Stimulated activated naive CD8-positive, alpha-beta T cell treated with anti-CD3 and anti-CD28 coated beads, Interleukin-15, Interleukin-2, amounts not matched to agents 100 ng/mL and 50 ng/mL, for 24 hours (primary cell): ENCODE measurements around the gene RND2.
"Not testable (repeated sequence)": the region's sequence is repeated elsewhere in the genome, so short reads cannot be mapped to it uniquely, and the experiment has no call there.

Experiments used
- H3K27ac Mint-ChIP-seq: one replicate; pipeline ENCODE4 v1.8.0; 2021; ENCODE audit warnings: mild to moderate bottlenecking, mixed read lengths
- H3K27me3 Mint-ChIP-seq: one replicate; pipeline ENCODE4 v1.8.0; 2021; ENCODE audit warnings: mixed read lengths
- H3K36me3 Mint-ChIP-seq: one replicate; pipeline ENCODE4 v1.8.0; 2021; ENCODE audit warnings: low read depth, mixed read lengths
- H3K4me1 Mint-ChIP-seq: one replicate; pipeline ENCODE4 v1.8.0; 2021; ENCODE audit warnings: low read depth, mixed read lengths
- H3K4me3 Mint-ChIP-seq: one replicate; pipeline ENCODE4 v1.8.0; 2021; ENCODE audit warnings: mild to moderate bottlenecking, mixed read lengths
- H3K9me3 Mint-ChIP-seq: one replicate; pipeline ENCODE4 v1.8.0; 2021; ENCODE audit warnings: mixed read lengths

The RND2 gene

GRCh38 chr17:43030137-43030767 is 5.2 kb downstream of the RND2 start:
- Mint-ChIP-seq H3K27ac (no peak overlapping the region), H3K9me3 (no peaks in the 10 kb centered on the region), H3K4me1 (no peaks in the 10 kb centered on the region), H3K27me3 (no peaks in the 10 kb centered on the region), H3K4me3 (no peak overlapping the region), H3K36me3 (no peaks in the 10 kb centered on the region)

- Mint-ChIP-seq H3K27ac (no peak overlapping the region), H3K4me1 (no peaks in the 10 kb centered on the region), H3K27me3 (no peaks in the 10 kb centered on the region), H3K36me3 (no peaks in the 10 kb centered on the region), H3K4me3 (no peak overlapping the region), H3K9me3 (no peaks in the 10 kb centered on the region)
These were observed 6.6 kb downstream of the RND2 start for GRCh38 chr17:43031666-43032065.

DNA sequence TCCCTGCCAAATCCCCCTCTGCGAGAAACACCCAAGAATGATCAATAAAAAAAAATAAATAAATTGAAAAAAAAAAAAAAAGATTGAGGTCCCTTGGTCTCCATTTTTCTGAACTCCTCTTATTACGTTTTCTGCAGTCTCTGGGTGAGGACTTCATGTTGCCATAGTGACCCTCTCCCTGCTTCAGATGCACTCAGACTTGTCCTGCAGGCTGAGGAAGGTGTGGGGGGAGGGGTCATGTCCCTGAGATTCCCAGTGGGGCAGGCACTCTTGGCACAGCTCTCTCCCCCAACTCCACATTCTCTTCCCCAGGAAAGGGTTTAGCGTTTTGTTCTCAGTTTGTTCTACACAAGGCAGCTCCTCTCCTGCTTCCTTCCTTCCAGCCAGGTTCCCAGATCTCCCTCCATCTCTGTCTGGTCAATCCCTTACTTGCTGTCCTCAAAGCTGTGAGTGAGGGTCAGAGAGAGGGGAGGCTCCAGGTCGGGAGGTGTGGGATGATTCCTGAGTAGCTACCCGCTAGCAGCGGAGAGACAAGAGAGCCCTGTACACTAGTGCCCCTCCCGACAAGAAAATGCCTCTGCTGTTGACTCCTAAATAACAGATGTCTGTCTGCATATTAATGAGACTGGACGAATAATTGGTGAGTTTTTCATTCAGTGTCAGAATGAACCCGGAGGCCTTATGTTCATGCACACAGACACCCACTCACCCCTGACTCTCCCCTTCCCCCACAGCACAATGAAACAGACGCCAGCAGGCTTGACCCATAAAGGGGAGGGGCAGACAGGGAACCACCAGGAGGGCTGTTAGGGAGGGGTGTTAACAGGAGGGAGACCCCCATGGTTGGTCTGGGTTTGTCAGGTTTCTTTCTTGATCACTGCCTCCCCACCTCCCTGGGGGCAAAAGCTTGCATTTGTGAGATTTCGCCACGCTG is 9.2 kb downstream of the RND2 start:
- H3K27ac Mint-ChIP-seq = no peak overlapping the region

GRCh38 chr17:43034894-43035293 is 9.9 kb downstream of the RND2 start:
- Mint-ChIP-seq H3K4me1 (no peaks in the 10 kb centered on the region), H3K4me3 (no peak overlapping the region), H3K9me3 (no peaks in the 10 kb centered on the region), H3K27me3 (no peaks in the 10 kb centered on the region), H3K36me3 (no peaks in the 10 kb centered on the region), H3K27ac (no peak overlapping the region)

More for the DNA sequence above, 9.2 kb downstream of the RND2 start:
- no peaks in the 10 kb centered on the region for H3K9me3 Mint-ChIP-seq
- no peaks in the 10 kb centered on the region for H3K4me1 Mint-ChIP-seq
- no peaks in the 10 kb centered on the region for H3K36me3 Mint-ChIP-seq
- no peaks in the 10 kb centered on the region for H3K27me3 Mint-ChIP-seq
- H3K4me3 Mint-ChIP-seq = no peak overlapping the region

- H3K4me3 Mint-ChIP-seq = no peak overlapping the region
- no peak overlapping the region for H3K27ac Mint-ChIP-seq
- H3K36me3 Mint-ChIP-seq = peaks cover 17% of the 10 kb centered on the region
- H3K27me3 Mint-ChIP-seq = no peaks in the 10 kb centered on the region
- no peaks in the 10 kb centered on the region for H3K4me1 Mint-ChIP-seq
- H3K9me3 Mint-ChIP-seq = no peaks in the 10 kb centered on the region
These were observed 14.6 kb downstream of the RND2 start for GRCh38 chr17:43039646-43040045.

DNA sequence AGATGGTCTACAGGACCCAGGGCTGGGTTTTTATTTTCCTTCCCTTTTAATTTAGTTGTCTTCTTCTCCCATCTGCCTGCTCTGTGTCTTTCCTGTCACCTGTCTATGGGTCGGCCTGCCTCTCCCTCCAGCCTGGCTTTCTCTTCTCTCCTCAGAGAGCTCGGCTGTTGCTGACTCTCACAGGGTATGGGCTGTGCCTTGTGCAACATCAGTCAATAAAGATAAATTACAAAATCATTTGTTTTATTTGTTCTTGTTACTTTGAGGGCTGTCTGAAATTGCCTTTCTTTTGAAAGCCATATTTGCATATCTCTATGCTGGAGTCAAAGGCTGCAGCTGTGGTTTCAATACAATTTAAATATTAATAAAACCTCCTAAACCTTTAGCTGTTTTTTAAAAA is 15.6 kb downstream of the RND2 start:
- Mint-ChIP-seq H3K4me3 (no peak overlapping the region), H3K27ac (no peak overlapping the region), H3K27me3 (no peaks in the 10 kb centered on the region), H3K36me3 (peaks cover 27% of the 10 kb centered on the region), H3K4me1 (no peaks in the 10 kb centered on the region), H3K9me3 (no peaks in the 10 kb centered on the region)

DNA sequence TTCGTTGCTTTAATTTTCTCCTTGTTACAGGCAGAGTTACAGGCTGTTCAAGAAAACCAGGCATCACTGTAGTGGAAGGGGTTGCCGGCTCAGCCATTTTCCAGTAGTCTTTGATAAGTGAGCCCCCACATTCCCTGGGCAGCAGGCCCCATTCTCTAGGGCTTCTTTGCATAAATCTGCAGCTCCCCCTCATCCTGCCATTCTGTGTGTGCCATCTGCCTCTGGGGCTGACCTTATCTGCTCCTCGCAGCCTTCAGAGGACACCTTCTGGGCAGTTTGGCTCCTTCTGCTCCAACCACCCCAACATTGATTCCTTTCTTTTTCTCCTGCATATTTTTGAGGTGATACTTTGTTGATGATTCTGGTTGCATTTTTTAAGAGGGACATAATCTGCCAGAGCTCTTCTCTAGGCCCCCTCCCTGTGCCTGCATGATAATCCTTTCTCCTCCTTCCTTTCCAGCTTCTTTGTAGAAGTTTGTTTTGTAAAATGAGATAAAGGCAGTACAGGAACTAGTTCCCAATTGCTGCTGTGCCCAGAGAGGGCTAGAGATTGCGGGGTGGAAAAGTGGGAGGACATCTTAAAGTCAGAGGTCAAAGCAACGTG is 17.1 kb downstream of the RND2 start:
- H3K4me3 Mint-ChIP-seq = no peak overlapping the region
- no peaks in the 10 kb centered on the region for H3K4me1 Mint-ChIP-seq
- no peaks in the 10 kb centered on the region for H3K9me3 Mint-ChIP-seq
- H3K27ac Mint-ChIP-seq = no peak overlapping the region
- H3K27me3 Mint-ChIP-seq = no peaks in the 10 kb centered on the region
- H3K36me3 Mint-ChIP-seq = peaks cover 33% of the 10 kb centered on the region

DNA sequence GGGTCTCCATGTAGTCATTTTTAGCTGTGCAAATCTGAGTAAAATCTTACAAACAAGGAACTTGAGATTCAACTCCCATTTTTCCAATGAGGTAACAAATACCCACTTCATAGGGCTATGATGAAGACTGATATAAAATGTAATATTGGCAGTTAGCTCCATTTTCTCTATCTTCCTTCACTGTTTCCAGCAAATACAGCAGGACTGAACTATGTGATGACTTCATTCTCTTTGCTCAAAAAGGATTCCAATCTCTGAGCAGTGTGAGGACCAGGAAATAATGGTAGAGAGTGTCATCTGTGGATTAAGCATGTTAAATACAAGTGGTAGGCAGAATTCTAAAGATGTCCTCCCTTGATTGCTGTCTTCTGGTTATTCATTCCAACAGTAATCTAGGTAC is 18.3 kb downstream of the RND2 start:
- H3K36me3 Mint-ChIP-seq = peaks cover 42% of the 10 kb centered on the region
- no peaks in the 10 kb centered on the region for H3K4me1 Mint-ChIP-seq
- no peaks in the 10 kb centered on the region for H3K9me3 Mint-ChIP-seq
- no peak overlapping the region for H3K27ac Mint-ChIP-seq
- no peaks in the 10 kb centered on the region for H3K27me3 Mint-ChIP-seq
- no peak overlapping the region for H3K4me3 Mint-ChIP-seq

- Mint-ChIP-seq H3K4me1 (no peaks in the 10 kb centered on the region), H3K36me3 (peaks cover 49% of the 10 kb centered on the region), H3K27ac (no peak overlapping the region), H3K4me3 (no peak overlapping the region), H3K9me3 (no peaks in the 10 kb centered on the region), H3K27me3 (no peaks in the 10 kb centered on the region)
These were observed 19.0 kb downstream of the RND2 start for GRCh38 chr17:43044024-43044423.

DNA sequence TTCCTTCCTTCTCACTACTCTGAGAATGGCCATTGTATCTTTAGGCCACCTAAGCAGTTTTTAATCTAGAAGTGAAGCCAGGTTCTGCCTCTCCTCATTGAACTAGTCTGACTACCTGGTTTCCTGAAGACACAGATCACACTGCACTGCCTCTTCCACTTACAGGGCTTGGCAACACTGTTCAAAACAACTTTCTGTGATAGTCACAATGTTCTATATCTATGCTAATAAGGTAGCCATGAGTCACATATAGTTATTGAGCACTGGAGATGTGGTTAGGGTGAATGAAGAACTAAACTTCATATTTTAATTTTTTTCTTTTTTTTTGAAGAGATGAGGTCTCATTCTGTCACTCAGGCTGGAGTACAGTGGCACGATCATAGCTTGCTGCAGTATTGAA is 26.9 kb downstream of the RND2 start:
- no peaks in the 10 kb centered on the region for H3K27me3 Mint-ChIP-seq
- H3K27ac Mint-ChIP-seq = no peak overlapping the region
- no peaks in the 10 kb centered on the region for H3K4me1 Mint-ChIP-seq
- H3K9me3 Mint-ChIP-seq = no peaks in the 10 kb centered on the region
- peaks cover 78% of the 10 kb centered on the region for H3K36me3 Mint-ChIP-seq
- H3K4me3 Mint-ChIP-seq = no peak overlapping the region

- peaks cover 70% of the 10 kb centered on the region for H3K36me3 Mint-ChIP-seq
- H3K9me3 Mint-ChIP-seq = not testable (repeated sequence)
These were observed 28.0 kb downstream of the RND2 start for GRCh38 chr17:43053008-43053407.

GRCh38 chr17:43056051-43056450 is 31.0 kb downstream of the RND2 start:
- no peaks in the 10 kb centered on the region for H3K27me3 Mint-ChIP-seq
- H3K4me1 Mint-ChIP-seq = no peaks in the 10 kb centered on the region
- no peak overlapping the region for H3K27ac Mint-ChIP-seq
- H3K36me3 Mint-ChIP-seq = peaks cover 62% of the 10 kb centered on the region
- no peak overlapping the region for H3K4me3 Mint-ChIP-seq
- no peaks in the 10 kb centered on the region for H3K9me3 Mint-ChIP-seq

More at GRCh38 chr17:43053008-43053407, 28.0 kb downstream of the RND2 start:
- not testable (repeated sequence) for H3K27me3 Mint-ChIP-seq, H3K4me1 Mint-ChIP-seq, H3K4me3 Mint-ChIP-seq, H3K27ac Mint-ChIP-seq

GRCh38 chr17:43062984-43063638 is 38.1 kb downstream of the RND2 start:
- Mint-ChIP-seq H3K9me3 (no peaks in the 10 kb centered on the region), H3K27ac (no peak overlapping the region), H3K36me3 (peaks cover 51% of the 10 kb centered on the region), H3K4me3 (no peak overlapping the region), H3K4me1 (no peaks in the 10 kb centered on the region), H3K27me3 (no peaks in the 10 kb centered on the region)

GRCh38 chr17:43068570-43069367 is 43.7 kb downstream of the RND2 start:
- H3K4me3 Mint-ChIP-seq = no peak overlapping the region
- no peaks in the 10 kb centered on the region for H3K27me3 Mint-ChIP-seq
- H3K9me3 Mint-ChIP-seq = no peaks in the 10 kb centered on the region
- peaks cover 53% of the 10 kb centered on the region for H3K36me3 Mint-ChIP-seq
- no peaks in the 10 kb centered on the region for H3K4me1 Mint-ChIP-seq
- no peak overlapping the region for H3K27ac Mint-ChIP-seq
